Measurements from ENCODE around the gene FNDC11.

The FNDC11 gene

DNA sequence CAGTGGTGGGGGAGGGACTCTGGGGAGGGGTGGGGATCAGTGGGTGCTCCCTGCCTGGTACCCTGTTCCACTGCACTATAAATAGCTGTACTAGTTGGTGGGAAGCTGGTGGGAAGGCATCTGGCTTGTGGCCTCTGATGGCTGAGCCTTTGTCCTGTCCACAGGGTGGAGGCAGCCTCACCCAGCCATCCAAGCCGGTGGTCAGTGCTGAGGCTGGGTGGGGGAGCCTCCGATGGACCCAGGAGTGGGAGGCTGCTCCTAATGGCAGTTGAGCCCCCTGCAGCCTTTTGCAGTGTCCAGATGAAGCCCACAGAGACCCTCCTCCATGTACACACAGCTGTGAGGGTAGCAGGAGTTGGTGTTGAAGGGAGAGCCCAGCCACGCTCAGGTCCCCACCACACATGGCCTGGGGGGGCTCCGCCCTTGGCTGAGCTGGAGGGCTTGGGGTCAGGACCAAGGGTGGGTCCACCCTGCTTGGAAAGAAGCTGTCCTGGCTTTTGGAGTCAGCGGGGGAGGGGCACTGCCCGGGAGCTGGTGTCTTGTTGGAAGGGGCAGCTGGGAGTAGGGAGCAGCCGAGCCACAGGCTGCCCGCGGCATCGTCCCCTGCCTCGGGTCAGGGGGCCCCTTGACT lies 30.9 kb upstream of the FNDC11 start:
- no peak for DNase-seq (ENCODE audit: low read depth in 2 of 2, low spot score in 1 of 2)

DNA sequence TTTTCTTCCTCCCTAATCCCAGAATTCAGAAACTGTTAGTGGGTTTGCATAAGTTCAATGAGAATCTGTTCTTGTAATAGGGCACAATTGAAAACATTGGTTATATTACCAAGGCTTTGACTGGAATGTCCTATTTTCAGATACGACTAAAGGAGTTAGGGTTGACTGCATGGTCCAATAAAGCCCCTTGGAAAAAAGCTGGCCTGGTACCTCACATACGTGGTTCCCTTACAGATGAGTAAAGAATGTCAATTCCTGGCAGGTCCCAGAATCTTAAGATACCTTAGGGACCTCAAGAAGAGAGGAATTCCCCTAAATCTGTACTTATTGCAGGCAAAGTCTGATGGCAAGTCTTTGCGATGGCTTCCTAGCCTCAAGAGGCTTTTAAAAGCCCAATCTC lies 28.8 kb upstream of the FNDC11 start:
- no peak for DNase-seq (ENCODE audit: low read depth in 2 of 2, low spot score in 1 of 2)

DNA sequence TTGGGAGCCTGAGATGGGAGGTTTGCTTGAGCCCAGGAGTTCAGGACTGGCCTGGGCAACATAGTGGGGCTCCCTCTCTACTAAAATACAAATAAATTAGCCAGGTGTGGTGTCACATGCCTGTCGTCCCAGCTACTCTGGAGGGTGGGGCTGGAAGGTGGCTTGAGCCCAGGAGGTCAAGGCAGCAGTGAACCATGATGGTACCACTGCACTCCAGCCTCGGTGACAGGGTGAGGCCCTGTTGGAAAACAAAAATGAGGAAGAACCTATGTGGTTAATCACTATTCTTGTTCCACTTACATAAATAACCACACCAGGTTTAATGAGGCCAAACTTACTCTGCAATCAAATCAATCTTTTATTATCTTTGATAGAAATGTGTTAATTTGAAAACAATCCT lies 28.0 kb upstream of the FNDC11 start:
- DNase-seq (ENCODE audit: low read depth in 2 of 2, low spot score in 1 of 2): no peak

DNA sequence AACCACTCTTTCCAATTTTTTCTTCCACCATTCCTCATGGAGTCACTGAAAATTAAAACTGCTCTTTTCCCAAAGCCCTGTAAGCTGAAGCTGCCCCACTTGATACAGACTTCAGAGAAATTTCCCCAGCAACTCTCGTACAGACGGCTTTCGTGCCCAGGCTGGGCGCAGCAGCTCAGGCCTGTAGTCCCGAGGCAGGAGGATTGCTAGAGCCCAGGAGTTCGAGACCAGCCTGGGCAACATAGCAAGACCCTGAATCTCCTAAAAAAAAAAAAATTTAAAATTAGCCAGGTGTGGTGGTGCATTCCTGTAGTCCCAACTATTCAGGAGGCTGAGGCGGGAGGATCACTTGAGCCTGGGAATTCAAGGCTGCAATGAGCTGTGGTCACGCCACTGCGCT lies 26.8 kb upstream of the FNDC11 start:
- DNase-seq (ENCODE audit: low read depth in 2 of 2, low spot score in 1 of 2): no peak

DNA sequence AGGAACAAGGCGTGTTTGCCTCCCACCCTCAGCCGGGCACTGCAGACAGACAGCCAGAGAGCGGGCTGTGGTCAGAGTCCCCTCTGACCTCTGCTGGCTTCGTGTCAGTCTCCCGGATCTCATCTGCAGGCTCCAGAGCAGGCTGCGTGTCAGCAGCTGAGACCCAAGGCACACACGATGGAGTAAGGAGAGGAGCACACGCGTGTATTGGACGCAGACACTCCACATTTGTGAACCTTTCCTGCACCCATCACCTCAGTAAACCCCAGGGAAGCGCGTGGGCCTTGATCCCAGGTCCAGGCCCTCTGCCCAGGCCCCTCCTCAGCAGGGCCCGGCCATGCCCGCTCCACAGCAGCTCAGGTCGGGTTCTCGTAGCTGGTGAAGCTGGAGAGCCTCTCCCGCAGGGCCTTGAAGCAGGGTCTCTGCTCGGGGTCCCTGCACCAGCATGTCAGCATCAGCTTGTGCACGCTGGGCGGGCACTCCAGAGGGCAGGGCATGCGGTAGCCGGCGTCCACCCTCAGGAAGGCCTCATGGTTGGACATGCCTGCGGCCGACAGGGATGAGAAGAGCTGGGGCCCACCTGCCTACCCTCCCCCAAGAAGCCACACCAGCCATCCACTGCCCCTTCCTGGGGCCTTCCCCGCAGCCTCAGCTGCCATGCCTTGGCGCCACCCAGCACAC lies 24.6 kb upstream of the FNDC11 start:
- no peak for DNase-seq (ENCODE audit: low read depth in 2 of 2, low spot score in 1 of 2)

DNA sequence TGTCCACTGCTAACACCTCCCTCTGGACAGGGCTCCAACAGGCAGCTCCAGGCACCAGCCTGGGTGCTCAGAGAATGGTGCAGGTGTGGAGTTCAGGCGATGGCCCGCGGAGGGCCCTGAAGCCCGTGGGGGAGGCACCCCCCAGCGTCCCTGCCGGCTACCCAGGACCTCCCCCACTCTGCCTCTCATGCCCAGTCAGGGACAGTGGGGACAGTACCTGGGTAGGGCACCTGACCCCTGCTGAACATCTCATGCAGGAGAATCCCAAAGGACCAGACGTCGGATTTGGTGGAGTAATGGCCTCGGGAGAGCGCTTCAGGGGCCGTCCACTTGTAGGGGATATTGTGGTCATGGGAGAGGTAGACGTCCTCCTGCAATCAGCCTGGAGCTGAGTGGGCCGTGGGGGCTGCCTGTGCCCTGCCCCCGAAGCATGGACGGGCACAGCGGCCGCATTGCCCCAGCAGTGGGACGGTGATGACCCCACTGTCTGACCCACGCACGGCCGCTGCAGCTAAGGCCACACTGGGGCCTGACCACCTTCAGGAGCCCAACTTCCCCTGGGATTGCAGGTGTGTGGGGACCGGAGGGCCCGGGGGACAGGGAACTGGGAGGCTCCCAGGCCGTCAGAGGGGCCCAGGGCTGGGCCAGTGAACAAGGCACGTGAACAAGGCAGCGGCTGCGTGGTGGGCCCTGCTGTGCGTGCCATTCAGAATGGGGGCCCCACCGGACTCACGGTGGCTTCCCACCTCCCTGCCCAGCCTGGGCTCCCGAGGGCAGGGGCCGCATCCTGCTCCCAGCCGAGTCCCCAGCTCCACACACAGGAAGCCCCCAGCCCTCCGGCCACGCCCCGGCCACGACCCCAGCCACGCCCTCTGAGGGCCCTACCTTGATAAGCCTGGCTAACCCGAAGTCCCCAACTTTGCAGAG lies 23.8 kb upstream of the FNDC11 start:
- no peak for DNase-seq (ENCODE audit: low read depth in 2 of 2, low spot score in 1 of 2)

DNA sequence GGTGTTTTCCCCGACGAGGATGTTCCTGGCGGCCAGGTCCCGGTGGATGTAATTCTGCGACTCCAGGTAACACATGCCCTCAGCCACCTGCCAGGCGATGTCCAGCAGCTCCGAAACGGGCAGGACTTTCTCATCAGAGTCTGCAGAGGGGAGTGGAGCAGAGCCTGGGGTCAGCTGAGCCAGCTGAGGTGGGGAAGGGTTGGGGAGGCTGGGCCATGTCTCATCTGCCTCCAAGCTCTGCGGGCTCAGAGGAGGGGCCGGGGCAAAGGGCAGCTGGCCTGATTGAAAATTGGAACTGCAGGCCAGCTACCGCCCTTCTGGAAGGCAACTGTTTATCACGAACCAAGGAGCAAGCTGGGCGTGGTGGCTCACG lies 23.2 kb upstream of the FNDC11 start:
- no peak for DNase-seq (ENCODE audit: low read depth in 2 of 2, low spot score in 1 of 2)

DNA sequence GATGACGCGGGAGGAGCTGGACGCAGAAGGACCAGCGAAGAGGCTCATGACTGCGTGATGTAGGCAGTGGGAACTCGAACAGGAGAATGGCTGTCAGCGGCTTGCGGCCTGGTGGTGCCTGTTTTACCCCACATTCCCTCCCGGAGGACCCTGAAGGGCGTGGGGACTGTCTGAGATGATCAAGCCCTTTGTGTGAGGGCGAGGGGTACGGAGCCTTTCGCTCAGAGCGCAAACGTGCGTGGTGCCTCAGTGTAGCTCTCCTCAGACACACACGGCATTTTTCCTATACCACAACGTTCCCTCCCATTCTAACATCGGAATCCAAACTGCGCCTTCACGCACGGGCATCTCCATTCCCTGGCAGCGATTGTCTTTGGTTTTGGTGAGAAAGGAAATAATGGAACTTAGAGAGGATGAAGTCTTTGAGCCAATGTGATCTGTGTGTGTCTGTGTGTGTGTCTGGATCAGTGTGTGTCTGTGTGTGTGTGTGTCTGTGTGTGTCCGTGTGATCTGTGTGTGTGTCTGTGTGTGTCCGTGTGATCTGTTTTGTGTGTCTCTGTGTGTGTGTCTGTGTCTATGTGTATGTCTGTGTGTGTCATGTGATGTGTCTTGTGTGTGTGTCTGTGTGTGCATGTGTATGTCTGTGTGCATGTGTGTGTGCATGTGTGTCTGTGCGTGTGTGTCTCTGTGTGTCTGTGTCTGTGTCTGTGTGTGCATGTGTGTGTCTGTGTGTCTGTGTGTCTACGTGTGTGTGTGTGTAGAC lies 22.1 kb upstream of the FNDC11 start:
- no peak for DNase-seq (ENCODE audit: low read depth in 2 of 2, low spot score in 1 of 2)

DNA sequence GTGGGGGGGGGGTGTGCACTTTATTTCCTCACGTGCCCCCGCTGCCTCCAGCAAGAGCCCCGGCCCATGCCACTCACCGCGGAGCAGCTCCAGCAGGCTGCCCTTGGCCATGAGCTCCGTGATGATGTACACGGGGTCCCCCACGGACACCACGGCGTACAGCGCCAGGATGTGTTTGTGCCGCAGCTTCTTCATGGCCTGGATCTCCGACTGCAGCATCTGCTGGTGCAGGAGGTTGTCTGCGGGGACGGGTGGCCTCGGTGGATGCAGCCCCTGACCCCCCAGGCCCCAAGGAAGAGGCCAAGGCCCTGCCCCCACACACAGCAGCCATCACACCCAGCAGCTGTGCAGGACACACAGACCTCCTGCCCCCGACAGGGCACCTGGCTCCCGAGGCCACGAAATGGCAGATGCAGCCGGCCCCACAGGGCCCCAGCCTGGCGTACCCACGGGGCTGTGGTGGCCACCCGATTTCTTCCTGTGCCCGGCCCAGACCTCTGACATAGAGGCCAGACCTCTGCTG lies 21.4 kb upstream of the FNDC11 start:
- no peak for DNase-seq (ENCODE audit: low read depth in 2 of 2, low spot score in 1 of 2)

DNA sequence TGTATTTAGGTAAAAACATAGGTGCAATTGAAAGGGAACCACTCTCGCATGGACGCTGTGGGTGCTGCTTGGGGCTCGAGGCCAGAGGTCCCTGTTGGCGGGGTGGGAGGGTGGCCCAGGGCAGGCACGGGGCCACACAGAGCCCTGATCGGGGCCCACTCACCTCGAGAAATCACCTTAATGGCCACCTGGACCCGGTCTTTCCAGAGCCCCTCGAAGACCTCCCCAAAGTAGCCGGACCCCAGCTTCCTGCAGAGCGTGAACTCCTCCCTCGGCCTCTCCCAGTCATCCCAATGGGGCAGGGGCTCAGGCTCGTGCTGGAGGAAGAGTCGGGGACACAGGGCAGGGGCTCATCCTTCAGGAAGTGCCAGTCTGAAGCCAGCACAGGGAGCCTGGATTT lies 20.6 kb upstream of the FNDC11 start:
- no peak for DNase-seq (ENCODE audit: low read depth in 2 of 2, low spot score in 1 of 2)

DNA sequence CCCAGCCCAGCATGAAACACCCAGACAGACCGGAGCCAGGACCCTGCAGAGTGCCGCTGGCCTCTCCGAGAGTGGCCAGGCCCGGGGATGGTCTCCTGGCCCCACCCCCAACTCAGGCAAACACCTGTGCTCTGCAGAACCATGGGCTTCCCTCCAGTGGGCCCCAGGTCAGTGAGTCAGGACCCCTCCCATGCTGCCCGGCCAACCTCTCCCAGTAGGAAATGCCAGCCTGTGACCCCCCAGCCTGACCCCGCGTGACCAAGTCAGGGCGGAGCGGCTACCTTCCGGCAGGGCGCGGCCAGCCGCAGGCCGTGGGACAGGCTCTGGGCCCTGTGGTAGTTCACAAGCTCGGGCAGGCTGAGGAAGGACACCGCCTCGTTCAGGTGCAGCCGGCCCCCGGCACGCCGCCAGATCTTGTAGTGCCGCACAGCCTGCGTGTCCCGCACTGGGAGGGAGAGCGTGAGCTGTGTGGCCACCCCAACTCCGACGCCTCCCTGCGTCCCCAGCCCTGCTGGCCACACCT lies 20.0 kb upstream of the FNDC11 start:
- no peak for DNase-seq (ENCODE audit: low read depth in 2 of 2, low spot score in 1 of 2)

DNA sequence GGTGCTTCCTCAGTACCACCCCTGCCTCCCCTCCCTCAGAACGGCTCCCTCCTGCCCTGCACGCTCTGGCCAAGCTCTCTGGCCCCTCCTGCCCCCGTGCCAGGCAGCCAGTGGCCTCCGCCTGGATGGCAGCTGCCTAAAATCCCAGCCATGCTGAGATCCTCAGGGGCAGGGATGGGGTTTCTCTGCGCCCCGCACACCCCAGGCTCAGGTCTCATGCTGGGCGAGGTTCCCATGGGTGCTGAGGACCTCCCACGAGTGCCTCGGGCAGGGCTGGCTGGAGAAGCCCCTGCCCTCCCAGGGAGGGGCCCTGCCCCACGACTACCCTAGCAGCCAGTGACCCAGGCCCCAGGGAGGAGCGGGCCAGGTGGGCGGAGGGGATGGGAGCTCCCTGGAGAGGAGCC lies 19.5 kb upstream of the FNDC11 start:
- DNase-seq (ENCODE audit: low read depth in 2 of 2, low spot score in 1 of 2): no peak

DNA sequence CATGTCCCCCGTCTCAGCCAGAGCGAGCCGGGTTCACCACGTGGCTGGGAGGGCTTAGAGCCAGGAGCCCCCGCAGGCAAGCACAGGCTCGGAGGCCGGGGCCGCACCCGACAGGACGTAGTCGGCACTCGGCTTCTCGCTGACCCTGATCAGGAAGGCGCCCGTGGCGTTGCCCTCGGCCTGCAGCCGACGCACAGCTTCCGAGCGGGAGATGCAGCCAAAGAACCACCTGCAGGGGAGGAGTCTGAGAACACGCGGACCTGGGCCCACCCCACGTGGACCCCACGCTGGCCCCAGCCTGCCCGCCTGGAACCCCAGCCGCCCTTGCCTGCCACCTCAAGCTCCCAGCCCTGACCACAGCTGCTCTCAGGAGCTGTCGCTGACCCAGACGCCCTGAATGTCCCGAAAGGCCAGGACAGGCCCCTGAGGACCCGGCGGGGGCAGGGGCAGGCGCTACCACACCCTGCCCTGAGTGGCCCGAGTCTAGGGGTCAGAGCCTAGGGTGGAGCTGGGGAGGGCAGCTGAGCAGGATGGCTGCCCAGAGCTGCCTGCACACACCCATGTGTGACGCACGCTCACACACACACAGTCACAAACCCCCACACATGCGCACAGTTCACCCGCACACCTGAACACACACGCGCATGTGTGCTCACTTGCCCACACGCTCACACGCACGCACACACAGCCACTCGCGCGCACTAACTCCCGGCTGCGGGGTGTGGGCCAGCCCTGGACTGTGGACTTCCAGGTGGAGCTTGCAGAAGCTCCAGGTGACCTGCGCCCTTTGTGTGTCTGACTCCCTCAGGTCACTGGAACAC lies 18.9 kb upstream of the FNDC11 start:
- no peak for DNase-seq (ENCODE audit: low read depth in 2 of 2, low spot score in 1 of 2)

DNA sequence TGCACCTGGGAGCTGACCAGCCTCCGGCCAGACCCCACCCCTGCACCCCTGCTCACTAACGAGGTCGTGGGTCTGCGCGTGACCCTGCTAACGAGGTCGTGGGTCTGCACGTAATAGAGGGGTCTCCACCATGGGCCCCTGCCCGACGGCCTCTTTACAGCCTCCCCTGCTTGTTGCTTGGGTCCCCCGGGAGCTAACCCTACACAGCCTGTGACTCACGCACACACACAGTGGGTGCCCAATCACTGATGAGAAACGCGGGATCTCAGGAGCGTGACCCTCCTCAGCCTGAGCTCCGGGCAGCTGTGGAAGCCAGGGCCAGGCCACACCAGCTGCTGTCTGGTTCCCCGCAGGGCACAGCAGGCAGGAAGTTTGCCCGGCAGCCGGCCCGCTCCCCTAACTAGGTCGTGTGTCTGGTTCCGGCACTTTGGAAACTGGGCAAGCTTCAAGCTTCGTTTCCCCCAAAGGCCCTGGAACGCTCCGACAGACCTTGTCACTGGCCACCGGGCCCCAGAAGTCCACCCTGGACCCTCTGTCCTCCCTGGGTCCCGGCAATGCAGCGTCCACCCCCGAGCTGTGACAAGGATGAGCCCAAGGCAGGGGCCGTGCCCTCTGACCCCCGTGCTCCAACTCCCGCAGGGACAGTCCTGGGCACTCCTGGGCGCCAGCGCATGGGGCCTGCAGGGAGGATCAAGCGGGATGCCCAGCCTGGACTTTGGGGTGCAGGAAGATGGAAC lies 17.6 kb upstream of the FNDC11 start:
- no peak for DNase-seq (ENCODE audit: low read depth in 2 of 2, low spot score in 1 of 2)

DNA sequence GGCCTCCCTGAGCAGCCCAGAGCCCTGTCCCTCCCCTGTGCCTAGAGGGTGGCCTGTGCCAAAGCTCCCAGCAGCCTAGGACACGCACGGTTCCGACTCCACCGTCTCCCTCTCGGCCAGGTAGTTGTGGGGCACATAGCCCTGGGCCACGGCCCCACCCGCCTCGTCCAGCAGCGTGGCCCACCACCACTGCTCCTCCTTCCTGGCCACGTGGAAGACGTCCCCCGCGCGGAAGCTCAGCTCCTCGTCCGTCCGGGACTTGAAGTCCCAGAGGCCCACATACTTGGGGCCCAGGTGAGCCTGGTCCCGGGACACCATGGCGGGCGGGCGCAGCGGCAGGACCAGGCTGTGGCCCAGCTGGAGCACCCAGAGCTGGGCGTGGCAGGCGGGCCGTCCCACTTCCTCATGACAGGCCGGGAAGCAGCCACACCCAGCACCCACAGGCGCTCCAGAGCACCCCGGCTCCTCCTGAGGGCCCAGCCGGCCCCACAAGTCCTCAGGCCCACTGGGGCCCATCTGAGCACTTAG lies 16.9 kb upstream of the FNDC11 start, which contains the start of gene PTK6:
Gene PTK6, minus strand, starts transcription at position 380 of the 528 bp plus-strand sequence. Its CDS starts 62 bp downstream, at position 318.
- no peak for DNase-seq (ENCODE audit: low read depth in 2 of 2, low spot score in 1 of 2)

DNA sequence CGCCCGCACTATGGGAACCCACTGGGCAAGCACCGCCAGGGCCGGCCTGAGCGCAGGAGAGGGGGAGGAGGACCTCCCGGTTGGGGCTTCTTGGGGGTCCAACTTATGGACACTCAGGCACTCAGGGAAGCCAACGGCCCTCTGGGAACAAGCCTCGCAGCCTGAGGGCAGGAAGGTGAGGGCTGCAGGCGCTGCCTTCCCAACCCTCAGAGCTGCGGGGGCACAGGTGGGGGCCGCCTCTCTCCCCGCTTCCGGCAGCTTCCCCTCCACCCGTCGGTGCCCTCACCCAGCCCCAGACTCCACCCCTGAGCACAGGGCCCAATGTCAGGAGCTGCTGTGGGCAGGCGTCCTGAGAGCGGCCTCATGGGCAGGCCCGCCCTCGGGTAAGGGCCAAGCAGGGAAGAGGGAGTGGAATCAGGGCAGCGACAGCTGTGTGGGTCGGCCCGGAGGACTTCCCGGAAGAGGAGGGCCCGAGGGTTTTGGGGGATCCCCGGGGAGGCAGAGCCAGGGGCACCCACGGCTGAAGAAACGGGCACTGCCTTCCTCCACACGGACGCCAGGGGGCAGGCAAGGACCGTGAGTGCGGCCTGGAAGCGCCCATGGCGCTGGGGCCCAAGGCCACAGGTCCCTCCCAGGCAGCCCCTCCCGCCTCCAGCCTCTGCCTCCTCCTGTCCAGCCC lies 16.3 kb upstream of the FNDC11 start:
- peak; percentile 82 to 84 for DNase-seq (ENCODE audit: low read depth in 2 of 2, low spot score in 1 of 2)

DNA sequence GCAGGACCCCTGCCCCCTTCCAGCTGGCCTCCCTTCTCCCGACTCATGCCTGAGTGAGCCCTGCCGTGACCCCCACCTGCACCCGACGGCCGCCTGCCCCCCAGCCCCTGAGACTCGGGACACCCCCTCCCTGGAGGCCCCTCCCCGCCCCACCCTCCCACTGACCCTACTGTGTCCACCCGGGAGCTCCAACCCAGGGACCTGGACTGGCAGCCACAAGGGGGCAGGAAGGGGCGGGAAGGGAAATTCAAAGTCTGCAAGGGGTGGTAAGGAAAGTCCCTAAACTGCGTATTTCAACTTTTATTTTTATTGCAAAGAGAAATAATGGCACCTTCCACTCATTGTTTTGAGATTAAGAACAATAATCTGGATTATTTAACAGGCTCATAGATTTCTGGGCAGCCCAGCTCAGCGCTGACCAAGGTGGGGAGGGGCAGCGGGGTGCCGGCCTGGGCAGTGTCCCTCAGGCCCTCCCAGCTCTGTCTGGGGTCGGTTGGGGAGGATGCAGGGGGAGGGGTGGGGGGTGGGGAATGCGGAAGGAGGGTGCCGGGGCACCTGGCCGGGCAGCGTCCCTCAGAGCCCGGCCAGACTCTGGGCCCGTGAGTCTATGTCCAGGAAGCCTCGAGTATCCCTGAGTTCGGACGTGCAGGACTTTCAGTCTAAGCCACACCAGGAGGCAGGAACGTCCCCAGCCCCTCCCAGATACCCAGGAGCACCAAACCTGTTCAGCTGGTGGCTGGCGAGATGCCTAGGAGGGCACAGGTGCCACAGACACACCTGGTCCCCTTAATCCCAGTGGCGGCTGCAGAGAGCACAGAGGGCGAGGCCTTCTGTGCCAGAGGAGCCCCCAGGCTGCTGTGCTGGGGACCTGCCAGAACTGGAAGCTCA lies 15.5 kb upstream of the FNDC11 start:
- no peak for DNase-seq (ENCODE audit: low read depth in 2 of 2, low spot score in 1 of 2)

DNA sequence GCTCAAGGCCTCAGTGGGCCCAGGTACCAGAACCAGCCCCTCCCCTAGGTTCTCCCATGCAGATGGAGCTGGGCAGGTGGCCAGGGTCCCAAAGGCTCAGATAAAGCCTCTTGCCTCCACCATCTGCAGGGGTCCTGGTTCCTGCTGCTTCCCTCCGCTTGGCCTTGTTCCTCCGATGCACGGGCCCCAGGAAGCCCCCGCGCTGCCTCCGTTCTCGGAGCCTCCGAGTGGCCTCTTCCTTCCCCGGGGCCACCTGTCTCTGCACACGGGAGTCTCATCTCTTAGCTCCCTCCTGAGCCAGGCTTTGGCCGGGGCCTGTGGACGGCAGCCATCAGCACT lies 14.9 kb upstream of the FNDC11 start:
- DNase-seq (ENCODE audit: low read depth in 2 of 2, low spot score in 1 of 2): no peak

Data from stimulated activated CD8-positive, alpha-beta memory T cell treated with anti-CD3 and anti-CD28 coated beads, Interleukin-4, amount 100 ng/mL, for 1 hour (primary cell).